Measurements from ENCODE around the gene PKIG. TPM values are rescaled to one million over a fixed set of nuclear protein-coding genes. Genes with fewer than 3 reads are reported as not detected.

PKIG gene
- total RNA-seq, 4 donors from 2014 or later = 70.2 to 98.0 (median 77.7) TPM

- no peak for TF ChIP-seq CTCF (IDR thresholded peaks at IDR 0.05; ENCODE audit: low read depth)
These were observed 39.5 kb upstream of the PKIG start for GRCh38 chr20:44542890-44543289.

GRCh38 chr20:44543358-44543757, 39.0 kb upstream of the PKIG start:
- TF ChIP-seq CTCF (IDR thresholded peaks at IDR 0.05; ENCODE audit: low read depth) = no peak

GRCh38 chr20:44544263-44544662, 38.1 kb upstream of the PKIG start:
- TF ChIP-seq CTCF (IDR thresholded peaks at IDR 0.05; ENCODE audit: low read depth) = no peak

GRCh38 chr20:44547419-44547818, 35.0 kb upstream of the PKIG start:
- TF ChIP-seq CTCF (IDR thresholded peaks at IDR 0.05; ENCODE audit: low read depth) = no peak

GRCh38 chr20:44549123-44549522, 33.3 kb upstream of the PKIG start:
- TF ChIP-seq CTCF (IDR thresholded peaks at IDR 0.05; ENCODE audit: low read depth) = no peak

- no peak for TF ChIP-seq CTCF (IDR thresholded peaks at IDR 0.05; ENCODE audit: low read depth)
These were observed 30.3 kb upstream of the PKIG start for GRCh38 chr20:44552050-44552449.

GRCh38 chr20:44552568-44552949, 29.8 kb upstream of the PKIG start:
- TF ChIP-seq CTCF (IDR thresholded peaks at IDR 0.05; ENCODE audit: low read depth) = no peak

Data from subcutaneous adipose tissue (tissue), 4 donors.